GM19463 (cell line): ENCODE results near the gene NRGN.

Source experiments
- ATAC-seq: cut with Tn5 transposase; IDR thresholded peaks from one replicate; pipeline ENCODE4 v1.9.1; 2021; ENCODE audit warnings: mild to moderate bottlenecking, moderate library complexity; ENCODE audit not compliant: unreplicated experiment

The NRGN gene

GRCh38 chr11:124738713-124739478 is 846 bp upstream of the NRGN start:
- ATAC-seq, result no peak

- ATAC-seq, result peak; percentile 26
These were observed 638 bp downstream of the NRGN start for GRCh38 chr11:124740277-124740882.

GRCh38 chr11:124742555-124742954 is 2.8 kb downstream of the NRGN start:
- no peak for ATAC-seq

GRCh38 chr11:124743050-124743449 is 3.3 kb downstream of the NRGN start:
- no peak for ATAC-seq

GRCh38 chr11:124745270-124745834 is 5.6 kb downstream of the NRGN start:
- no peak for ATAC-seq

GRCh38 chr11:124745835-124746620 is 6.3 kb downstream of the NRGN start:
- ATAC-seq, result peak; percentile 13

- ATAC-seq, result peak; percentile 95
These were observed 7.0 kb downstream of the NRGN start for GRCh38 chr11:124746621-124747243.

GRCh38 chr11:124747406-124748099 is 7.8 kb downstream of the NRGN start:
- ATAC-seq, result no peak

GRCh38 chr11:124748100-124748418 is 8.3 kb downstream of the NRGN start:
- ATAC-seq, result no peak

- ATAC-seq, result no peak
These were observed 9.0 kb downstream of the NRGN start for GRCh38 chr11:124748481-124749343.

GRCh38 chr11:124749912-124750311 is 10.2 kb downstream of the NRGN start:
- no peak for ATAC-seq

GRCh38 chr11:124751391-124751740 is 11.6 kb downstream of the NRGN start:
- no peak for ATAC-seq

- no peak for ATAC-seq
These were observed 12.2 kb downstream of the NRGN start, which contains the start of gene VSIG2 for GRCh38 chr11:124751741-124752470. Gene VSIG2 (minus strand): TSS chr11:124752255. CDS start chr11:124752137, 118 bp downstream.

GRCh38 chr11:124752471-124753102 is 12.8 kb downstream of the NRGN start:
- no peak for ATAC-seq

GRCh38 chr11:124753205-124753604 is 13.5 kb downstream of the NRGN start:
- ATAC-seq, result no peak

- no peak for ATAC-seq
These were observed 13.9 kb downstream of the NRGN start for GRCh38 chr11:124753624-124754023.

GRCh38 chr11:124754309-124754708 is 14.6 kb downstream of the NRGN start:
- no peak for ATAC-seq

GRCh38 chr11:124754710-124755109 is 15.0 kb downstream of the NRGN start:
- ATAC-seq, result no peak
